GM23338 (cell line): ENCODE data around the gene REXO5. TPM values are rescaled to one million over a fixed set of nuclear protein-coding genes. Genes with fewer than 3 reads are reported as not detected.

Experiments used
- ATAC-seq: fragments of 200-7000 bp; cut with Tn5 transposase; 3 replicates; pipeline ENCODE4 v1.9.1; 2020
- DNase-seq: peaks from one replicate; pipeline ENCODE4 v3.0.0-alpha.2; 2015; ENCODE audit warnings: low spot score
- H2AFZ ChIP-seq: fragments of 200-600 bp; sonication (generic); 2 replicates; pipeline ENCODE4 v1.8.0; 2016; ENCODE audit warnings: antibody characterized with exemption, mild to moderate bottlenecking, moderate library complexity
- H3F3A ChIP-seq: fragments of 200-600 bp; sonication (generic); replicated peaks from 2 replicates; pipeline ENCODE4 v1.8.0; 2017; ENCODE audit warnings: antibody characterized with exemption, mixed run types, low read depth
- H3K27ac ChIP-seq: fragments of 200-600 bp; sonication (generic); 2 replicates; pipeline ENCODE4 v1.6.1; 2016; ENCODE audit warnings: low read depth
- H3K27me3 ChIP-seq: fragments of 200-600 bp; sonication (generic); 2 replicates; pipeline ENCODE4 v1.8.0; 2016; ENCODE audit warnings: mild to moderate bottlenecking, mixed run types, moderate library complexity; ENCODE audit not compliant: insufficient read depth
- H3K36me3 ChIP-seq: fragments of 200-600 bp; sonication (generic); 2 replicates; pipeline ENCODE4 v1.8.0; 2016; ENCODE audit warnings: mild to moderate bottlenecking; ENCODE audit not compliant: insufficient read depth
- H3K4me1 ChIP-seq: fragments of 200-600 bp; sonication (generic); 2 replicates; pipeline ENCODE4 v1.8.0; 2016; ENCODE audit warnings: mild to moderate bottlenecking, moderate library complexity; ENCODE audit not compliant: insufficient read depth
- H3K4me2 ChIP-seq: fragments of 200-600 bp; sonication (generic); 2 replicates; pipeline ENCODE4 v1.7.1; 2017; ENCODE audit warnings: mixed run types
- H3K4me3 ChIP-seq: fragments of 200-600 bp; sonication (generic); 2 replicates; pipeline ENCODE4 v1.6.1; 2016; ENCODE audit warnings: mixed run types
- H3K79me2 ChIP-seq: fragments of 200-600 bp; sonication (generic); replicated peaks from 2 replicates; pipeline ENCODE4 v1.8.0; 2017; ENCODE audit warnings: mild to moderate bottlenecking; ENCODE audit not compliant: insufficient read depth
- H3K9me2 ChIP-seq: fragments of 200-600 bp; sonication (generic); 2 replicates; pipeline ENCODE4 v1.8.0; 2017; ENCODE audit not compliant: insufficient read depth
- H4K20me1 ChIP-seq: fragments of 200-600 bp; sonication (generic); replicated peaks from 2 replicates; pipeline ENCODE4 v1.8.0; 2017; ENCODE audit warnings: mild to moderate bottlenecking; ENCODE audit not compliant: insufficient read depth
- H3K27ac Mint-ChIP-seq: 2 replicates; pipeline ENCODE4 v1.8.0; 2020; ENCODE audit warnings: inconsistent platforms, mild to moderate bottlenecking, moderate library complexity, mixed read lengths
- H3K27me3 Mint-ChIP-seq: 3 replicates; pipeline ENCODE4 v1.8.0; 2022; ENCODE audit warnings: low read depth, mild to moderate bottlenecking, moderate library complexity, mixed read lengths, inconsistent platforms; ENCODE audit not compliant: insufficient read depth, poor library complexity
- H3K36me3 Mint-ChIP-seq: 3 replicates; pipeline ENCODE4 v1.8.0; 2021; ENCODE audit warnings: low read depth, mild to moderate bottlenecking, inconsistent platforms, moderate library complexity, mixed read lengths
- H3K4me1 Mint-ChIP-seq: 3 replicates; pipeline ENCODE4 v1.8.0; 2020; ENCODE audit warnings: mild to moderate bottlenecking, inconsistent platforms, mixed read lengths
- H3K4me3 Mint-ChIP-seq: 3 replicates; pipeline ENCODE4 v1.8.0; 2021; ENCODE audit warnings: moderate library complexity, mild to moderate bottlenecking, inconsistent platforms, mixed read lengths
- H3K9me3 Mint-ChIP-seq: 3 replicates; pipeline ENCODE4 v1.8.0; 2020; ENCODE audit warnings: moderate library complexity, mild to moderate bottlenecking, inconsistent platforms, mixed read lengths
- EZH2 ChIP-seq: fragments of 200-600 bp; sonication (generic); IDR thresholded peaks from one replicate; pipeline ENCODE4 v1.8.0; 2017; ENCODE audit warnings: antibody characterized with exemption, mild to moderate bottlenecking, low read depth; ENCODE audit not compliant: unreplicated experiment
- EZH2phosphoT487 ChIP-seq: fragments of 200-600 bp; sonication (generic); IDR thresholded peaks from one replicate; pipeline ENCODE4 v1.8.1; 2018; ENCODE audit warnings: antibody characterized with exemption; ENCODE audit not compliant: unreplicated experiment
- JUNB ChIP-seq: IDR thresholded peaks from one replicate; pipeline ENCODE4 v1.6.1; 2016; ENCODE audit warnings: antibody characterized with exemption; ENCODE audit not compliant: unreplicated experiment
- NANOG ChIP-seq: IDR thresholded peaks from 2 replicates; pipeline ENCODE4 v1.6.1; 2016; ENCODE audit warnings: antibody characterized with exemption, borderline replicate concordance
- POLR2AphosphoS5 ChIP-seq: IDR thresholded peaks from 2 replicates; pipeline ENCODE4 v1.6.1; 2016; ENCODE audit warnings: antibody characterized with exemption, low read depth
- STAT1 ChIP-seq: IDR thresholded peaks from one replicate; pipeline ENCODE4 v1.6.1; 2016; ENCODE audit warnings: antibody characterized with exemption; ENCODE audit not compliant: unreplicated experiment
- ZNF114 ChIP-seq: fragments of 250-450 bp; sonication (Bioruptor Pico); IDR thresholded peaks from 2 replicates; pipeline ENCODE4 v1.5.0; 2020; ENCODE audit warnings: mild to moderate bottlenecking, moderate library complexity
- polyA plus RNA-seq: library from polyadenylated mRNA; unstranded; fragments of >200 nt; fragmentation: Nextera tagmentation; extraction: Ambion mirVana; gene quantifications from 2 replicates; pipeline ENCODE4 v1.2.1, GENCODE V29; 2016
- total RNA-seq: library from RNA; depleted of rRNA; stranded (reverse); fragments of >200 nt; shearing (Covaris generic); gene quantifications from 2 replicates; pipeline ENCODE4 v1.2.3, GENCODE V29; 2014
- TF ChIP-seq, protein P1 (sequence below): fragments of 250-450 bp; sonication (Bioruptor Pico); IDR thresholded peaks from 2 replicates; pipeline ENCODE4 v1.5.0; 2020; ENCODE audit warnings: mild to moderate bottlenecking, moderate library complexity
- TF ChIP-seq, protein P2 (sequence below): IDR thresholded peaks from one replicate; pipeline ENCODE4 v1.6.1; 2018; ENCODE audit warnings: antibody characterized with exemption; ENCODE audit not compliant: unreplicated experiment
- TF ChIP-seq, protein P3 (sequence below), 2 experiments: fragments of 200-600 bp in 1 of 2; sonication (generic) in 1 of 2; conservative IDR thresholded peaks; 2 replicates each; pipeline versions ENCODE4 v1.5.1 to v1.6.1; 2016 to 2017; ENCODE audit warnings: antibody characterized with exemption in 2 of 2, low read depth in 2 of 2, mild to moderate bottlenecking in 2 of 2, moderate library complexity in 1 of 2
- TF ChIP-seq, protein P4 (sequence below): IDR thresholded peaks from 2 replicates; pipeline ENCODE4 v1.6.1; 2016; ENCODE audit warnings: antibody characterized with exemption

The REXO5 gene
- total and polyA plus RNA-seq, 2 experiments from 2014 or later = 6.5 to 6.9 TPM

DNA sequence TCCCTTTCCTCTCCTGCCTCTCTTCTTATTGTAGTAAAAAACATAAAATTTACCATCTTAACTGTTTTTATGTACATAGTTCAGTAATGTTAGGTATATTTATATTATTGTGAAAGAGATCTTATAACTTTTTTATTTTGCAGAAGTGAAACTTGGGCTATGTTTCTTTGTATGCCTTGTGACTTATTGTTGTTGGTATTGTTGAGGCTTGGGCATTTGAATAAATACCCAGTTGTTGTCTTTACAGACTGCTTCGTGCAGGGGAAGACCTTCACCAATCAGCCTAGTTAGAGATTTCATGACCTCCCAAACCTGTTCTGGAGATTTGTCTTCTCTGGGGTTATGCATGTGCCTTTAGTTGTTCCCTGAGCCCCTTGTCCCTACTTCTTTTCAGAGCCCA is 31.9 kb downstream of the REXO5 start (continued):
- TF ChIP-seq, protein P1, sequence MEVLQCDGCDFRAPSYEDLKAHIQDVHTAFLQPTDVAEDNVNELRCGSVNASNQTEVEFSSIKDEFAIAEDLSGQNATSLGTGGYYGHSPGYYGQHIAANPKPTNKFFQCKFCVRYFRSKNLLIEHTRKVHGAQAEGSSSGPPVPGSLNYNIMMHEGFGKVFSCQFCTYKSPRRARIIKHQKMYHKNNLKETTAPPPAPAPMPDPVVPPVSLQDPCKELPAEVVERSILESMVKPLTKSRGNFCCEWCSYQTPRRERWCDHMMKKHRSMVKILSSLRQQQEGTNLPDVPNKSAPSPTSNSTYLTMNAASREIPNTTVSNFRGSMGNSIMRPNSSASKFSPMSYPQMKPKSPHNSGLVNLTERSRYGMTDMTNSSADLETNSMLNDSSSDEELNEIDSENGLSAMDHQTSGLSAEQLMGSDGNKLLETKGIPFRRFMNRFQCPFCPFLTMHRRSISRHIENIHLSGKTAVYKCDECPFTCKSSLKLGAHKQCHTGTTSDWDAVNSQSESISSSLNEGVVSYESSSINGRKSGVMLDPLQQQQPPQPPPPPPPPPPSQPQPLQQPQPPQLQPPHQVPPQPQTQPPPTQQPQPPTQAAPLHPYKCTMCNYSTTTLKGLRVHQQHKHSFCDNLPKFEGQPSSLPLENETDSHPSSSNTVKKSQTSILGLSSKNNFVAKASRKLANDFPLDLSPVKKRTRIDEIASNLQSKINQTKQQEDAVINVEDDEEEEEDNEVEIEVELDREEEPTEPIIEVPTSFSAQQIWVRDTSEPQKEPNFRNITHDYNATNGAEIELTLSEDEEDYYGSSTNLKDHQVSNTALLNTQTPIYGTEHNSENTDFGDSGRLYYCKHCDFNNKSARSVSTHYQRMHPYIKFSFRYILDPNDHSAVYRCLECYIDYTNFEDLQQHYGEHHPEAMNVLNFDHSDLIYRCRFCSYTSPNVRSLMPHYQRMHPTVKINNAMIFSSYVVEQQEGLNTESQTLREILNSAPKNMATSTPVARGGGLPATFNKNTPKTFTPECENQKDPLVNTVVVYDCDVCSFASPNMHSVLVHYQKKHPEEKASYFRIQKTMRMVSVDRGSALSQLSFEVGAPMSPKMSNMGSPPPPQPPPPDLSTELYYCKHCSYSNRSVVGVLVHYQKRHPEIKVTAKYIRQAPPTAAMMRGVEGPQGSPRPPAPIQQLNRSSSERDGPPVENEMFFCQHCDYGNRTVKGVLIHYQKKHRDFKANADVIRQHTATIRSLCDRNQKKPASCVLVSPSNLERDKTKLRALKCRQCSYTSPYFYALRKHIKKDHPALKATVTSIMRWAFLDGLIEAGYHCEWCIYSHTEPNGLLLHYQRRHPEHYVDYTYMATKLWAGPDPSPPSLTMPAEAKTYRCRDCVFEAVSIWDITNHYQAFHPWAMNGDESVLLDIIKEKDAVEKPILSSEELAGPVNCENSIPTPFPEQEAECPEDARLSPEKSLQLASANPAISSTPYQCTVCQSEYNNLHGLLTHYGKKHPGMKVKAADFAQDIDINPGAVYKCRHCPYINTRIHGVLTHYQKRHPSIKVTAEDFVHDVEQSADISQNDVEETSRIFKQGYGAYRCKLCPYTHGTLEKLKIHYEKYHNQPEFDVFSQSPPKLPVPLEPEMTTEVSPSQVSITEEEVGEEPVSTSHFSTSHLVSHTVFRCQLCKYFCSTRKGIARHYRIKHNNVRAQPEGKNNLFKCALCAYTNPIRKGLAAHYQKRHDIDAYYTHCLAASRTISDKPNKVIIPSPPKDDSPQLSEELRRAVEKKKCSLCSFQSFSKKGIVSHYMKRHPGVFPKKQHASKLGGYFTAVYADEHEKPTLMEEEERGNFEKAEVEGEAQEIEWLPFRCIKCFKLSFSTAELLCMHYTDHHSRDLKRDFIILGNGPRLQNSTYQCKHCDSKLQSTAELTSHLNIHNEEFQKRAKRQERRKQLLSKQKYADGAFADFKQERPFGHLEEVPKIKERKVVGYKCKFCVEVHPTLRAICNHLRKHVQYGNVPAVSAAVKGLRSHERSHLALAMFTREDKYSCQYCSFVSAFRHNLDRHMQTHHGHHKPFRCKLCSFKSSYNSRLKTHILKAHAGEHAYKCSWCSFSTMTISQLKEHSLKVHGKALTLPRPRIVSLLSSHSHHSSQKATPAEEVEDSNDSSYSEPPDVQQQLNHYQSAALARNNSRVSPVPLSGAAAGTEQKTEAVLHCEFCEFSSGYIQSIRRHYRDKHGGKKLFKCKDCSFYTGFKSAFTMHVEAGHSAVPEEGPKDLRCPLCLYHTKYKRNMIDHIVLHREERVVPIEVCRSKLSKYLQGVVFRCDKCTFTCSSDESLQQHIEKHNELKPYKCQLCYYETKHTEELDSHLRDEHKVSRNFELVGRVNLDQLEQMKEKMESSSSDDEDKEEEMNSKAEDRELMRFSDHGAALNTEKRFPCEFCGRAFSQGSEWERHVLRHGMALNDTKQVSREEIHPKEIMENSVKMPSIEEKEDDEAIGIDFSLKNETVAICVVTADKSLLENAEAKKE (CRISPR knock-in tag) = no peak
- TF ChIP-seq POLR2AphosphoS5 = no peak
- TF ChIP-seq EZH2 = no peak
- TF ChIP-seq STAT1 = no peak
- TF ChIP-seq, protein P2, sequence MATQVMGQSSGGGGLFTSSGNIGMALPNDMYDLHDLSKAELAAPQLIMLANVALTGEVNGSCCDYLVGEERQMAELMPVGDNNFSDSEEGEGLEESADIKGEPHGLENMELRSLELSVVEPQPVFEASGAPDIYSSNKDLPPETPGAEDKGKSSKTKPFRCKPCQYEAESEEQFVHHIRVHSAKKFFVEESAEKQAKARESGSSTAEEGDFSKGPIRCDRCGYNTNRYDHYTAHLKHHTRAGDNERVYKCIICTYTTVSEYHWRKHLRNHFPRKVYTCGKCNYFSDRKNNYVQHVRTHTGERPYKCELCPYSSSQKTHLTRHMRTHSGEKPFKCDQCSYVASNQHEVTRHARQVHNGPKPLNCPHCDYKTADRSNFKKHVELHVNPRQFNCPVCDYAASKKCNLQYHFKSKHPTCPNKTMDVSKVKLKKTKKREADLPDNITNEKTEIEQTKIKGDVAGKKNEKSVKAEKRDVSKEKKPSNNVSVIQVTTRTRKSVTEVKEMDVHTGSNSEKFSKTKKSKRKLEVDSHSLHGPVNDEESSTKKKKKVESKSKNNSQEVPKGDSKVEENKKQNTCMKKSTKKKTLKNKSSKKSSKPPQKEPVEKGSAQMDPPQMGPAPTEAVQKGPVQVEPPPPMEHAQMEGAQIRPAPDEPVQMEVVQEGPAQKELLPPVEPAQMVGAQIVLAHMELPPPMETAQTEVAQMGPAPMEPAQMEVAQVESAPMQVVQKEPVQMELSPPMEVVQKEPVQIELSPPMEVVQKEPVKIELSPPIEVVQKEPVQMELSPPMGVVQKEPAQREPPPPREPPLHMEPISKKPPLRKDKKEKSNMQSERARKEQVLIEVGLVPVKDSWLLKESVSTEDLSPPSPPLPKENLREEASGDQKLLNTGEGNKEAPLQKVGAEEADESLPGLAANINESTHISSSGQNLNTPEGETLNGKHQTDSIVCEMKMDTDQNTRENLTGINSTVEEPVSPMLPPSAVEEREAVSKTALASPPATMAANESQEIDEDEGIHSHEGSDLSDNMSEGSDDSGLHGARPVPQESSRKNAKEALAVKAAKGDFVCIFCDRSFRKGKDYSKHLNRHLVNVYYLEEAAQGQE = no peak

DNA sequence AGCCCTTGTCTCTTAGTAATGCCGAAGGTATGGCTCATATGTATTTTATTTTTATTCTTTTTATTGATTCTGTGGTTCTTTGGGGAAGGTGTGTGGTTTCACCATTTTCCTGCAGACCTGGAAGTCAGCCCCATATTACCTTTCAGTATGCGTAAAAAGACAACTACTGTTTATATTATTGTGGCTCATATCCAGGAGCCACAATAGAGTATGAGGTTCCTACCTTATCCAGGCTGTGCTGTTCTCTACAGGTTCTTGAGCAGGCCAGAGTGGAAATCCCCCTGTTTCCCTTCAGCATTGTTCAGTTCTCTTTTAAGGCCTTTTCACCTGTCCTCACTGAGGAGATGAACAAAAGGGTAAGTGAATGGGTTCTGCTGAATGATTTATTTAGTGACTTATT is 33.2 kb downstream of the REXO5 start:
- Histone ChIP-seq H3K36me3 (peaks cover 13% of the 10 kb centered on the region; the same call in 1 of the 2 replicates), H3K9me2 (no peaks in the 10 kb centered on the region), H3K27me3 (no peaks in the 10 kb centered on the region), H3K79me2 (no peaks in the 10 kb centered on the region), H2AFZ (no peak overlapping the region), H3K4me3 (no peak overlapping the region), H4K20me1 (no peaks in the 10 kb centered on the region), H3K27ac (no peak overlapping the region), H3K4me1 (no peaks in the 10 kb centered on the region), H3F3A (no peaks in the 10 kb centered on the region), H3K4me2 (no peak overlapping the region)
- Mint-ChIP-seq H3K4me3 (no peak overlapping the region), H3K27ac (no peak overlapping the region), H3K36me3 (peaks cover 53% of the 10 kb centered on the region), H3K27me3 (peaks cover 2% of the 10 kb centered on the region), H3K9me3 (peaks cover 7% of the 10 kb centered on the region; the same call in 1 of the 3 replicates), H3K4me1 (no peaks in the 10 kb centered on the region; the same call in 2 of the 3 replicates)
- DNase-seq (no peak), ATAC-seq (no peak)
- TF ChIP-seq, protein P3, sequence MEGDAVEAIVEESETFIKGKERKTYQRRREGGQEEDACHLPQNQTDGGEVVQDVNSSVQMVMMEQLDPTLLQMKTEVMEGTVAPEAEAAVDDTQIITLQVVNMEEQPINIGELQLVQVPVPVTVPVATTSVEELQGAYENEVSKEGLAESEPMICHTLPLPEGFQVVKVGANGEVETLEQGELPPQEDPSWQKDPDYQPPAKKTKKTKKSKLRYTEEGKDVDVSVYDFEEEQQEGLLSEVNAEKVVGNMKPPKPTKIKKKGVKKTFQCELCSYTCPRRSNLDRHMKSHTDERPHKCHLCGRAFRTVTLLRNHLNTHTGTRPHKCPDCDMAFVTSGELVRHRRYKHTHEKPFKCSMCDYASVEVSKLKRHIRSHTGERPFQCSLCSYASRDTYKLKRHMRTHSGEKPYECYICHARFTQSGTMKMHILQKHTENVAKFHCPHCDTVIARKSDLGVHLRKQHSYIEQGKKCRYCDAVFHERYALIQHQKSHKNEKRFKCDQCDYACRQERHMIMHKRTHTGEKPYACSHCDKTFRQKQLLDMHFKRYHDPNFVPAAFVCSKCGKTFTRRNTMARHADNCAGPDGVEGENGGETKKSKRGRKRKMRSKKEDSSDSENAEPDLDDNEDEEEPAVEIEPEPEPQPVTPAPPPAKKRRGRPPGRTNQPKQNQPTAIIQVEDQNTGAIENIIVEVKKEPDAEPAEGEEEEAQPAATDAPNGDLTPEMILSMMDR (conservative IDR thresholded peaks at IDR 0.05; ENCODE audit: low read depth in 2 of 2) = no peak
- TF ChIP-seq NANOG (no peak), STAT1 (no peak), EZH2phosphoT487 (no peak), JUNB (no peak), ZNF114 (no peak)
- TF ChIP-seq, protein P4, sequence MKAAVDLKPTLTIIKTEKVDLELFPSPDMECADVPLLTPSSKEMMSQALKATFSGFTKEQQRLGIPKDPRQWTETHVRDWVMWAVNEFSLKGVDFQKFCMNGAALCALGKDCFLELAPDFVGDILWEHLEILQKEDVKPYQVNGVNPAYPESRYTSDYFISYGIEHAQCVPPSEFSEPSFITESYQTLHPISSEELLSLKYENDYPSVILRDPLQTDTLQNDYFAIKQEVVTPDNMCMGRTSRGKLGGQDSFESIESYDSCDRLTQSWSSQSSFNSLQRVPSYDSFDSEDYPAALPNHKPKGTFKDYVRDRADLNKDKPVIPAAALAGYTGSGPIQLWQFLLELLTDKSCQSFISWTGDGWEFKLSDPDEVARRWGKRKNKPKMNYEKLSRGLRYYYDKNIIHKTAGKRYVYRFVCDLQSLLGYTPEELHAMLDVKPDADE = no peak
